Kidney glomerular epithelial cell (primary cell): ENCODE data around the gene UNC93A.

ENCODE experiments used
- DNase-seq: peaks from one replicate; lab custom pipeline; 2025; lab: John Stamatoyannopoulos, UW

UNC93A gene

DNA sequence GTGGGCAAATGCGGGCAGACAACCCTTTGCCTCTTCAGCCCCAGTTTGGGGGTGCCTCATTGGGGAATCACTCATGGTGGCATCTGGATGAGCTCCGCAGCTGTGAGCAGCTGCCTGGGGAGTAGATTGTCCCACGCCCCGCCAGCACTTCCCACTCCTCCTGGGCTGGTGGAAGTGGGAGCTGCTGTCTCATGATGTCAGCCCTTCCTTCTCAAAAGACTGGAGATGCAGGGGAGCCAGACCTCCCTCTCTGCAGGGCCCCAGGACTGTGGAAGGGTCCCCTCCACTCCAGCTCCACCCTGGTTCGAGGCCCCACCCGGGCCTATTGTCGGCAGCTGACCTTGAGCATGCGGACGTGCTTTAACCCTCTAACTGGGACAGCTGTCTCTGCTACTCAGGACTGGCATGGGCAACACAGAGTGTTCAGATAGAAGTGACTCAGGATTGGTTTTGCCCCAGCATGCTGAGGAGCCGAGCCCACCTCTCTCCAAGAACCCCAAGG, 2.0 kb downstream of the UNC93A start:
- DNase-seq: no peak

GRCh38 chr6:167293590-167294091, 2.5 kb downstream of the UNC93A start:
- no peak for DNase-seq

GRCh38 chr6:167294241-167294640, 3.1 kb downstream of the UNC93A start:
- DNase-seq: no peak

GRCh38 chr6:167294651-167295494, 3.8 kb downstream of the UNC93A start:
- DNase-seq: no peak

DNA sequence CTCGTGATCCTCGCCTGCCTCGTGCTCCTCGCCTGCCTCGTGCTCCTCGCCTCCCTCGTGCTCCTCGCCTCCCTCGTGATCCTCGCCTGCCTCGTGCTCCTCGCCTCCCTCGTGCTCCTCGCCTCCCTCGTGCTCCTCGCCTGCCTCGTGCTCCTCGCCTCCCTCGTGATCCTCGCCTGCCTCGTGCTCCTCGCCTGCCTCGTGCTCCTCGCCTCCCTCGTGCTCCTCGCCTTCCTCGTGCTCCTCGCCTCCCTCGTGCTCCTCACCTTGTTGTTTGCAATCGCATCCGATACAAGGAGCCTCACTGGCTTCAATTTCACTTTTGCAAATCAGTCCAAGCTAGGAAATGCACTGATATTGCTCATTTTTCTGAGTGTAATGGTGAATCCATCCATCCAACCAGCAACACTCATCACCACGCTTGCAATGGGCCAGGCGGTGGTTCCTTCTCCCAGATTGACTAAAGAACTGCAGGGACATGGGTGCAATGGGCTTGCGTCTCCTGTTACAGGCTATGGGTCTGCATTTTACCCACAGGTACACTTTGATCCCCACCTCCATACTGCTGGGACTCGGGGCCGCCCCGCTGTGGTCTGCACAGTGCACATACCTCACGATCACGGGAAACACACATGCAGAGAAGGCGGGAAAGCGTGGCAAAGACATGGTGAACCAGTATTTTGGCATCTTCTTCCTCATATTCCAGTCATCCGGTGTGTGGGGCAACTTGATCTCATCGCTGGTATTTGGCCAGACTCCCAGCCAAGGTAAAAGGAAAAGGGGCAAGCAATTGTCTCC, 4.6 kb downstream of the UNC93A start:
- no peak for DNase-seq

GRCh38 chr6:167296293-167296690, 5.2 kb downstream of the UNC93A start:
- no peak for DNase-seq

GRCh38 chr6:167296902-167297301, 5.8 kb downstream of the UNC93A start:
- DNase-seq: no peak

DNA sequence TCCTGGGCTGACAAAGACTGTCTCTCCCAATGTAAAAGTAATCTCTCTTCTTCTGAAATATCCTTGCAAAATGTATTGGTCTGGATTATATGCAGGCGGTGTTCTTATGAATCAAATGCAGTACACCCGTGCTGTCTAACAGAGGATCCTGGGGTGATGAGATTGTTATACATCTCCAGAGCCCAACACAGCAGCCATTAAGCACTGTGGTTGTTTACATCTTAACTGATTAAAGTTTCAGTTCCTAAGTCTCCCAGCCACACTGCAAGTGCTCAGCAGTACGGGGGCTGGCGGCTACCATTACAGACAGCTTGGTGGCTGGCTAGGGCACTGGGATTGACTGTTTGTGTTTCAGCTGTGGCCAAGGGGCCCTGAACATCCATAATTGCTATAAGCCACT, 7.0 kb downstream of the UNC93A start:
- no peak for DNase-seq

DNA sequence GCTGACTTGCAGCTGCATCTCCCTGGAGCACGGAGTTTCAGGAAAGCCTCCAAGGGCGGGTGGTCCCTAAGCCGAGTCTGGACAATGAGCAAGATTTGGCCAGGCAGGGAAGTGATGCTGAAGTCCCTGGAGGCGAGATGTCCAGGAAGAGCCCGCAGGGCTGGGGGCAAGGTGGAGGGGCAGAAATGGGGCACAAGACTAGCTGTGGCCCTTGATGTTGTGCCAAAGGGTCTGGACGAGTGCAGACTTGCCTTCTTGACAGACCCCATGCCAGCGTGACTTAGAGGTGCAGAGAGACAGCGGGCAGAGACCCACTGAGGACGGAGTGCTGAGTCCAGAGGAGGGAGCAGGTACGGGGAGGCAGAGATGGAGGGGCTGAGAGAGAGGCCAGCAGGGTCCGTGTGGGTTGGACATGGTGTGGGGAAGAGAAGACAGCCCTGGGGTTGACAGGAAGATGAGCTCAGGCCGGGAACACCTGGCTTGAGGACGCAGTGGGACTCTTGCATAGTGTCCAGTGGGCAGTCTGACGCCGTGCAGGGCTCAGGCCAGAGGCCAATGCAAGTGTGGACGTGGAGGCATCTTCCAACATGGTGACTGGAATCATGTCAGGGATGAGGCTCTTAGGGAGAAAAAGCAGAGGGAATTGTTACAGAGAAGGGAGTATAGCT, 8.7 kb downstream of the UNC93A start:
- no peak for DNase-seq

- DNase-seq: no peak
Observed at GRCh38 chr6:167300902-167301777, 10.0 kb downstream of the UNC93A start.

DNA sequence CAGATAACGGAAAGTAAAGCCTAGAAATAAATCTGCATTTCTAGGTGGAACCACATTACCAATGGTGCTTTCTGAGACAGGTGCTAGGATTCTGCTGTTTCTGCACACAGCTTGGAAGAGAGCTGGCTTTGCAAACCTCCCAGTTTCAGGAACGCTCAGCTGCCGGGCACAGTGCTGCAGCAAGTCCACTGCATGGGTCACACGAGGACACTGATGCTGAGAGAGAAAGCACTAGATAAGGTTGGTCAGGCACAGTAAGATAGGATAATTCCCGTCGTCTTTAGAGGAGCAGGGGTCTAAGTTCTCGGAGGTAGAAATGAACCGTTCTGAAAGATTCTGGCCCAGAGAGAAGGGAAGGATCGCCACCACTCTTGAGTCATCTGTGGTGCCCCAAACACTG, 11.0 kb downstream of the UNC93A start:
- DNase-seq: no peak

DNA sequence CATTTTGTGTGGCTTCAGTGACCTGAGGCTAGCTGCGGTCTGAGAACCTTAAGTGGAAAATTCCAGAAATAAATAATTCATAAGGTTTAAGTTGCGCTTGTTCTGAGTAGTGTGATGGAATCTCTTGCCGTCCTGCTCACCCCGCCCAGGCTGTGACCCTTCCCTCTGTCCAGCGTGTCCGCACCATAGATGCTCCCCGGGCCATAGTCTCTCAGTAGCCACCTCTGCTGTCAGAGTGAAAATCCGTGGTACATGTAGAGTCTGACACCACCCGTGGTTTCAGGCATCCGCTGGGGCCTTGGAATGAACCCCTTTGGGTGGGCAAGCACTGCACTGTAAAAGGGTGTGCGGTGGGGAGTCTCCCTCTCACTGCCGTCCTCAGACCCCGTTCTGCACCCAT, 11.7 kb downstream of the UNC93A start:
- no peak for DNase-seq

GRCh38 chr6:167303675-167304625, 12.8 kb downstream of the UNC93A start:
- DNase-seq: no peak

DNA sequence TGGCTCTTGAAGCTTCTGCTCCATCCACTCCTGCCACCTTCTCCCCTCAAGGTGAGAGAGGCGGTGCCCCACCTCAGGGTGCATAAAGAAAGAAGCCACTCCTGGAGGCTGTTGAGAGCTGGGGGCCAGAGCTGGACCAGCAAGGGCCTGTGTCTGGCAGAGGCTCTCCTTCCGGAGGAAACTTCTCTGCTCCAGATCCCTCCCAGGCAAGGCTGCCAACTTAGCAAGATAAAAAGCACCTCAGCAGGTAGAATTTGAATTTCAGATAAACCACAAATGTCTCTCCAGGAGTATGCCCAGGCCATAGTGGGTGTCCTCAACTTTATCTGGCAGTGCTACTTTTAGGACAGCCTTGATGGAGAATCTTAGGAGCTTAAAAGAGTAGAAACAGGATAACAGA, 13.8 kb downstream of the UNC93A start:
- no peak for DNase-seq

DNA sequence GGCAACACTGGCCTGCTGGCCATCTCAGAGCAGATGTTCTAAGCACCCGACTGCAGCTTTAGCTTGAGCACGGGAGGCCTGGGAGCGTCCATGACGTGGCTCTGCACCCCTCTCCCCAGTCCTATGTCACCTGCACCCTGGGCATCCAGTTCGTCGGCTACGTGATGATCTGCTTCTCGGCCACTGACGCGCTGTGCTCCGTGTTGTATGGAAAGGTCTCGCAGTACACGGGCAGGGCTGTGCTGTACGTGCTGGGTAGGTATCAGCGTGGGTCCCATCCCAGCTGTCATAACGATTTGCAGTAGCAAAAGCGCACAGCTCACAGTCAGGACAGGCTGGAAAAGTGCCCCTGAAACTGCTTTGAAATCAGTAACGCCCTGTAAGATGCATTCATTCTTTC, 14.7 kb downstream of the UNC93A start:
- DNase-seq: no peak

DNA sequence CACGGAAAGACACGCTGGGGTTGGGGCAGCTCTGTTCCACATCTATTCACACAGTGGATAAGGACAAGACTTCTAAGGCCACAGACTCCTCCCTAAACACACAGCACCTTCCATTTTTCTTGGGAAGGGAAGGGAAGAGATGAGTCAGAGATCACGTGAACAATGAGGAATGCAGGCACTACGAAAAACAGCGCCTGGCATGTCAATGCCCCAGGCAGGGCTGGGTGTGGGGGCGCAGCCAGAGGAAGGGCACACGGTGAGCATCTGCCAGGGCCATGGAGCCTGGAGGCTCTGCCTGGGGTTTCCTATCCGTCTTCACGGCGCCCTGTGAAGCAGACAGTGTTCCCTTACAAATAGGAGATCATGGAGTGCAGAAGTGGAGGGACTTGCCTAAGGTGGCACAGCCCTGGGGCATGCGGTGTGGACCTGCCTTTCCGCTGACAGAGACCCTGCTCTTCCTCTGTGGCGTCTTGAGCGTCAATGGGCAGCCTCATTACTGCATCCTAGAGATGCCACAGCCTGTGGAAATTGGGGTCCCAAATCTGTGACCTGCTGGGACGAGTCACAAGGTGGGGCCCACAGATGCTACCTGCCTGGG, 15.4 kb downstream of the UNC93A start:
- DNase-seq: peak; percentile 2

DNA sequence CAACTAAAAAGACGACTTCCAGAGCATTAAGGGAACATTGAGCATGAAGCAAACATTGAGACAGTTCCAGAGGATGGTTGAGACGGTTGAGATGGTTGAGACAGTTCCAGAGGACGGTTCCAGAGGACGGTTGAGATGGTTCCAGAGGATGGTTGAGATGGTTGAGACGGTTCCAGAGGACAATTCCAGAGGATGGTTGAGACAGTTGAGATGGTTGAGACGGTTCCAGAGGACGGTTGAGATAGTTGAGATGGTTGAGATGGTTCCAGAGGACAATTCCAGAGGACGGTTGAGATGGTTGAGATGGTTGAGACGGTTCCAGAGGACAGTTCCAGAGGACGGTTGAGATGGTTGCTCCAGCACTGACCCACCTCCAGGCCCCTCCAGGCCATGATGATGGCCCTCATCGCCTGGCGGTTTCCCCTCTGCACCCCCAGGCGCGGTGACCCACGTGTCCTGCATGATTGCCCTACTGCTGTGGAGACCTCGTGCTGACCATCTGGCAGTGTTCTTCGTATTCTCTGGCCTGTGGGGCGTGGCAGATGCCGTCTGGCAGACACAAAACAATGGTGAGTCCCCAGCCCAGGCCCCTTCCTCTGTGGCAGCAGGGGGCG, 16.3 kb downstream of the UNC93A start:
- DNase-seq: no peak

- DNase-seq: no peak
Observed at GRCh38 chr6:167308207-167308606, 17.1 kb downstream of the UNC93A start.
